Tibial nerve (tissue), 3 donors: Measurements from ENCODE around the gene BCAR3.

Experiments used
- POLR2A ChIP-seq, 2 donors: fragments of 450-650 bp; IDR thresholded peaks; one replicate each; pipeline ENCODE4 v1.6.1; 2017; ENCODE audit warnings: antibody characterized with exemption in 2 of 2, mild to moderate bottlenecking in 2 of 2, moderate library complexity in 2 of 2
- TF ChIP-seq, protein P1 (sequence below), 5 experiments: fragments of 200-600 bp in 3 of 5; fragments of 450-650 bp in 2 of 5; sonication (generic) in 3 of 5; IDR thresholded peaks; one replicate each; pipeline ENCODE4 v1.5.1; 2016 to 2019; ENCODE audit warnings: antibody characterized with exemption in 5 of 5, mild to moderate bottlenecking in 3 of 5, moderate library complexity in 2 of 5

DNA sequence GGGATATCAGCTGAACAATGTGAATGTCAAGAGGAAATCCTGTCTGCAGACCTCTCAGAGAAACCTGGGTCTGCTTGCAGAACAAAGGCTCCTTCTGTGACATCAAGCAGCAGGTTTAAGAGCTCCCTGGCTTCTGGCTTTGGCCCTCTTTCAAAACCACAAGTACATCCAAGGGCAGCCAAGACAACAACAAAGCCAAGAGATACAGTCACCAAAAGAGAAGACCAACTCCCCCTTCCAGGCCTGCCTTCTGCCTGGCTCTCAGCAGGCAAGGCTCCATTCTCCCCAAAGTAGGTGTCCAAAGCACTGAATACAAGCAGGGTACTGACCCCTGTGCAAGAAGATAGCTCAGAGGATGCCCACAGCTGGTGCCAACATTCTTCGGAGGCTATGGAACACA, 11.5 kb downstream of the BCAR3 start:
- TF ChIP-seq, protein P1, sequence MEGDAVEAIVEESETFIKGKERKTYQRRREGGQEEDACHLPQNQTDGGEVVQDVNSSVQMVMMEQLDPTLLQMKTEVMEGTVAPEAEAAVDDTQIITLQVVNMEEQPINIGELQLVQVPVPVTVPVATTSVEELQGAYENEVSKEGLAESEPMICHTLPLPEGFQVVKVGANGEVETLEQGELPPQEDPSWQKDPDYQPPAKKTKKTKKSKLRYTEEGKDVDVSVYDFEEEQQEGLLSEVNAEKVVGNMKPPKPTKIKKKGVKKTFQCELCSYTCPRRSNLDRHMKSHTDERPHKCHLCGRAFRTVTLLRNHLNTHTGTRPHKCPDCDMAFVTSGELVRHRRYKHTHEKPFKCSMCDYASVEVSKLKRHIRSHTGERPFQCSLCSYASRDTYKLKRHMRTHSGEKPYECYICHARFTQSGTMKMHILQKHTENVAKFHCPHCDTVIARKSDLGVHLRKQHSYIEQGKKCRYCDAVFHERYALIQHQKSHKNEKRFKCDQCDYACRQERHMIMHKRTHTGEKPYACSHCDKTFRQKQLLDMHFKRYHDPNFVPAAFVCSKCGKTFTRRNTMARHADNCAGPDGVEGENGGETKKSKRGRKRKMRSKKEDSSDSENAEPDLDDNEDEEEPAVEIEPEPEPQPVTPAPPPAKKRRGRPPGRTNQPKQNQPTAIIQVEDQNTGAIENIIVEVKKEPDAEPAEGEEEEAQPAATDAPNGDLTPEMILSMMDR (IDR thresholded peaks at IDR 0.05) = no peak
- TF ChIP-seq POLR2A (IDR thresholded peaks at IDR 0.05) = no peak
